Measurements from ENCODE around the gene OPTC. TPM values are rescaled to one million over a fixed set of nuclear protein-coding genes. Genes with fewer than 3 reads are reported as not detected.

Gene OPTC
- total RNA-seq, 3 donors from 2014 or later: not detected

DNA sequence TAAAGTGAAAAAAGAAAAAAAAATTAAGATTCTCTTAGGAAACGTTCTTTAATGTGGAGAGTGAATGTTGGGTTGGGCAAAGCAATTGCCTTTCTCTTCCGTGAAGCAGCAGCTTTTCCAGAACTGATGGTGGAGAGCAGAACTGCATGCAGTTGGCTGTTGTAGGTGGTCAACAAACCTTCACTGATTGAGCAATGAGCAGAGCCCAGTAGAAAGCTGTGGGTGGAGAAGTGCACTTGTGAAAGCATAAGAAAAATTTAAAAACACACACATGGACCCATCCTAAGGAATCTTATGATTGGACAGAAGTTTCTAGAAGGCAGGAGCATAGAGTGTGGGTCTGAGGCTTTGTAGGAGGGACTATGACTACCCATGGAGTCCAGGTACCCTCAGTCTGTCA is 13.9 kb upstream of the OPTC start:
- no peak for DNase-seq (ENCODE audit: low spot score in 2 of 2)
- peaks cover 9 to 21% of the 10 kb centered on the region in 2 donors for H3K4me1 ChIP-seq

DNA sequence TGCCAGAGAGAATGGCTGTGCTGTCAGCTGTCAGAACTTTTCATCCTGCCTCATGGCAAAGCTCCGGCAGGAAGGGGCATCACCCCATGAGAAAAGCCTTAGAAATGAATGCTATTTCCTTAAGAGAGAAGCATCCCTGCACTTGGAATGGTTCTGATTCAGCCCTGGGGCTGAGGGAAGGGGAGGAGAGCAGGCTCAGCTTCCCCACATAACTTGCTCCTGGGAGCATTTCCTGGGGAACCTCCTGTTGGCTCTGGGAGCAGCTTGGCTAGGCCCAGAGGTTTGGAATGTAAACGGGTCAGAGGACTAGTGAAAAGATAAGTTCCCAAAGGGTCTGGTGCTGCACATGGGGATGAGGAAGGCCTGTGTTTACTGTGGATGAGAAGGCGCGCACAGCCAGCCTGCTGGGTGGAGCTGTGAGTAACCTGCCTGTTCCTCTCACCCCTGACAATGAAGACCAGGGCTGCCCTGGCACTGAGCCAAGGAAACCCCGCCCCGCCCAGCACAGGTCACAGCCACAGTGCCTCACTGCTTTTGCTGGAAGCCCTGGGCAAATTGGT is 13.3 kb upstream of the OPTC start:
- H3K4me1 ChIP-seq: peaks cover 8 to 19% of the 10 kb centered on the region in 2 donors
- DNase-seq (ENCODE audit: low spot score in 2 of 2): peak; percentile 74
- TF ChIP-seq POLR2AphosphoS5 (IDR thresholded peaks at IDR 0.05) (peak in 1 of 3 donors; percentile 36), POLR2A (IDR thresholded peaks at IDR 0.05) (no peak)
- intact Hi-C loops (cut with DNase I; ENCODE audit: low total_unique reads): loop anchor here (10.0 kb wide), 2 partner anchors 116 to 206 kb away; no protein-coding TSS in a partner anchor
- no peaks in the 10 kb centered on the region for H3K27me3 ChIP-seq
- no peaks in the 10 kb centered on the region for H3K36me3 ChIP-seq
- H3K4me3 ChIP-seq: peak overlapping the region; percentile 22 to 57 (median 53)
- peak overlapping the region; percentile 83 to 93 for H3K27ac ChIP-seq
- no peaks in the 10 kb centered on the region for H3K9me3 ChIP-seq

More for the DNA sequence above, 13.9 kb upstream of the OPTC start:
- TF ChIP-seq POLR2A (IDR thresholded peaks at IDR 0.05): no peak
- TF ChIP-seq, protein P1, sequence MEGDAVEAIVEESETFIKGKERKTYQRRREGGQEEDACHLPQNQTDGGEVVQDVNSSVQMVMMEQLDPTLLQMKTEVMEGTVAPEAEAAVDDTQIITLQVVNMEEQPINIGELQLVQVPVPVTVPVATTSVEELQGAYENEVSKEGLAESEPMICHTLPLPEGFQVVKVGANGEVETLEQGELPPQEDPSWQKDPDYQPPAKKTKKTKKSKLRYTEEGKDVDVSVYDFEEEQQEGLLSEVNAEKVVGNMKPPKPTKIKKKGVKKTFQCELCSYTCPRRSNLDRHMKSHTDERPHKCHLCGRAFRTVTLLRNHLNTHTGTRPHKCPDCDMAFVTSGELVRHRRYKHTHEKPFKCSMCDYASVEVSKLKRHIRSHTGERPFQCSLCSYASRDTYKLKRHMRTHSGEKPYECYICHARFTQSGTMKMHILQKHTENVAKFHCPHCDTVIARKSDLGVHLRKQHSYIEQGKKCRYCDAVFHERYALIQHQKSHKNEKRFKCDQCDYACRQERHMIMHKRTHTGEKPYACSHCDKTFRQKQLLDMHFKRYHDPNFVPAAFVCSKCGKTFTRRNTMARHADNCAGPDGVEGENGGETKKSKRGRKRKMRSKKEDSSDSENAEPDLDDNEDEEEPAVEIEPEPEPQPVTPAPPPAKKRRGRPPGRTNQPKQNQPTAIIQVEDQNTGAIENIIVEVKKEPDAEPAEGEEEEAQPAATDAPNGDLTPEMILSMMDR (IDR thresholded peaks at IDR 0.05): peak in 2 of 3 donors; percentile 34 to 35
- TF ChIP-seq POLR2AphosphoS5 (IDR thresholded peaks at IDR 0.05): peak in 1 of 3 donors; percentile 45
- Histone ChIP-seq H3K27me3 (no peaks in the 10 kb centered on the region), H3K4me3 (peak overlapping the region; percentile 22 to 57 (median 53)), H3K27ac (peak overlapping the region; percentile 83 to 93), H3K36me3 (no peaks in the 10 kb centered on the region), H3K9me3 (no peaks in the 10 kb centered on the region)
- intact Hi-C loops (cut with DNase I; ENCODE audit: low total_unique reads): loop anchor here (10.0 kb wide), 2 partner anchors 115 to 205 kb away; no protein-coding TSS in a partner anchor

DNA sequence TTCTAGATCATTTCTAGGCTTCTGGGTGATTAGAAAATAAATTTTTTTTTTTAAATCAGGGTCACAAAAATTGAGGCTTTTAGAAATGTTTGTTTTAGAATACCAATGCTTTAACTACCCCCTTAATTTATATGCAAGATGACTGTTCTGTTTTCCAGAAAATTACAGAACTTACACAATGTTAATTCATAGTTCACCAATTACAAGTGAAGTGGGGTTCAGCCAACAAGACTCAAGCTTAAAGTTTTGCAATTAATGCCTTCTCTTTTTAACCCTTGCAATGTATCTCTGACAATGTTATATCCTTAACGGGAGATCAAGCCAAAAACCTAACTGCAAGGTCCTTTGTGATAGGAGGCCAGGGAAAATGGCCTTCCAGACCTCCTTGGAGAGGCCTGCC is 12.8 kb upstream of the OPTC start:
- H3K9me3 ChIP-seq: no peaks in the 10 kb centered on the region
- TF ChIP-seq POLR2A (IDR thresholded peaks at IDR 0.05): no peak
- TF ChIP-seq POLR2AphosphoS5 (IDR thresholded peaks at IDR 0.05): no peak
- TF ChIP-seq, protein P1 (IDR thresholded peaks at IDR 0.05): no peak
- no peaks in the 10 kb centered on the region for H3K27me3 ChIP-seq
- H3K4me3 ChIP-seq: peak overlapping the region in 2 of 3 donors; percentile 53 to 57
- no peaks in the 10 kb centered on the region for H3K36me3 ChIP-seq
- no peak for DNase-seq (ENCODE audit: low spot score in 2 of 2)
- H3K4me1 ChIP-seq: peaks cover 8 to 19% of the 10 kb centered on the region in 2 donors
- intact Hi-C loops (cut with DNase I; ENCODE audit: low total_unique reads): loop anchor here (10.0 kb wide), 2 partner anchors 116 to 206 kb away; no protein-coding TSS in a partner anchor
- H3K27ac ChIP-seq: peak overlapping the region; percentile 83 to 93

DNA sequence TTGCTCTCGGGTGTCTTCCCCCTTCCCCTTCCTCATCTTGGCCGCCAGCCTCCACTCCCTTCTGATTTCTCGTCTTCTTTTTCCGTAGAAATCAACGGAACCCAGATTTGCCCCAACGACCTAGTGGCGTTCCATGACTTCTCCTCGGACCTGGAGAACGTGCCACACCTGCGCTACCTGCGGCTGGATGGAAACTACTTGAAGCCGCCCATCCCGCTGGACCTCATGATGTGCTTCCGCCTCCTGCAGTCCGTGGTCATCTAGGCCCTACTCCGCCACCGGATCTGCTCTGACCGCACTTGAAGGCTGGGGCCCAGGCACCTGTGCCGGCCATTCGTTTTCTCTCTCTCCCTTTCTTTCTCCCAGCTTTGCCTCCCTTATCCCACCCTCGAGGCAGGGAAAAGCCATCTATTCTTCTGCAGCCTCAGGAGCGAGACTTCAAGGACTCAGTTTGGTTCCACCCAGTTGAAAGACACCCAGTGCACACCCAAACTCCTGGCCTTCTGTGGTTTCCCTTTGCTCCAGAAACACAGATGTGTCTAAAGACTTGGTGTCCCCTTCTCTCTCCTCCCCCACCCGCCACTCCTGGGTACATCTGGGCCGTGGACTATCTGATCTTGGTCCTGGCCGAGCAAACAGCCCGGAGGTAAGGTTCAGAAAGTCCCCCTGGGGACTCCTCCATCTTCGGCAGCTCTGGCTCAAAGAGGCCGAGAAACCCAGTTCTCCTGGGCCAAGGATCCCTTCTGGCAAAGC is 7.2 kb upstream of the OPTC start:
- intact Hi-C loops (cut with DNase I; ENCODE audit: low total_unique reads): loop anchor here (10.0 kb wide), 2 partner anchors 122 to 212 kb away; no protein-coding TSS in a partner anchor
- H3K9me3 ChIP-seq: no peaks in the 10 kb centered on the region
- H3K4me3 ChIP-seq: peak overlapping the region; percentile 5 to 55 (median 42)
- TF ChIP-seq POLR2AphosphoS5 (IDR thresholded peaks at IDR 0.05) (no peak), POLR2A (IDR thresholded peaks at IDR 0.05) (no peak)
- TF ChIP-seq, protein P1 (IDR thresholded peaks at IDR 0.05): no peak
- no peaks in the 10 kb centered on the region for H3K36me3 ChIP-seq
- H3K4me1 ChIP-seq: no peaks in the 10 kb centered on the region
- no peaks in the 10 kb centered on the region for H3K27me3 ChIP-seq
- H3K27ac ChIP-seq: peak overlapping the region; percentile 65 to 91
- DNase-seq (ENCODE audit: low spot score in 2 of 2): no peak

DNA sequence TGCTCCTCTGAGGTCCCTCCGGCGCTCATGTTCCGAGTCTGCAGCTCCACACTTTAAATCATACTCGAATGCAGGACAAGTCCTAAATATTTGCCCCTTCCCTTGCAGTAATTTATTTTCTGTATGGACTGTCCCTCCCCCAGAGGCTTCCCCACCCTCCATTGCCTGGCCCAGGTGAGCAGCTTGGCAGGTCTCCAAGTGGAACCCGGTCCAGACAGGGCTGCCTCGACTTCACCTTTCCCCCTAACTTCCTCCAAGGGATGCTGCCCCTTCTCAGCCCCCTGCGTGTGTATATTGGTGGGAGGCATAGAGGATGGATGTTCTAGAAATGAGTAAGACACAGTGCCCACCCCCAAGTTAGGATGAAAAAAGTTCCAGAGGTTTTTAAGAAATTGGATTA is 5.4 kb upstream of the OPTC start:
- DNase-seq (ENCODE audit: low spot score in 2 of 2): no peak
- Histone ChIP-seq H3K27me3 (no peaks in the 10 kb centered on the region), H3K9me3 (no peaks in the 10 kb centered on the region), H3K4me3 (no peak overlapping the region), H3K4me1 (no peaks in the 10 kb centered on the region), H3K36me3 (no peaks in the 10 kb centered on the region), H3K27ac (no peak overlapping the region)
- TF ChIP-seq, protein P1 (IDR thresholded peaks at IDR 0.05): no peak
- TF ChIP-seq POLR2AphosphoS5 (IDR thresholded peaks at IDR 0.05): no peak
- no peak for TF ChIP-seq POLR2A (IDR thresholded peaks at IDR 0.05)
- intact Hi-C loops (cut with DNase I; ENCODE audit: low total_unique reads): loop anchor here (10.0 kb wide), 2 partner anchors 124 to 214 kb away; no protein-coding TSS in a partner anchor

All from breast epithelium (tissue), 4 donors.